Measurements from ENCODE around the gene REELD1.

Gene REELD1

GRCh38 chr4:146271466-146271865 lies 57.1 kb downstream of the REELD1 start:
- DNase-seq: no peak

DNA sequence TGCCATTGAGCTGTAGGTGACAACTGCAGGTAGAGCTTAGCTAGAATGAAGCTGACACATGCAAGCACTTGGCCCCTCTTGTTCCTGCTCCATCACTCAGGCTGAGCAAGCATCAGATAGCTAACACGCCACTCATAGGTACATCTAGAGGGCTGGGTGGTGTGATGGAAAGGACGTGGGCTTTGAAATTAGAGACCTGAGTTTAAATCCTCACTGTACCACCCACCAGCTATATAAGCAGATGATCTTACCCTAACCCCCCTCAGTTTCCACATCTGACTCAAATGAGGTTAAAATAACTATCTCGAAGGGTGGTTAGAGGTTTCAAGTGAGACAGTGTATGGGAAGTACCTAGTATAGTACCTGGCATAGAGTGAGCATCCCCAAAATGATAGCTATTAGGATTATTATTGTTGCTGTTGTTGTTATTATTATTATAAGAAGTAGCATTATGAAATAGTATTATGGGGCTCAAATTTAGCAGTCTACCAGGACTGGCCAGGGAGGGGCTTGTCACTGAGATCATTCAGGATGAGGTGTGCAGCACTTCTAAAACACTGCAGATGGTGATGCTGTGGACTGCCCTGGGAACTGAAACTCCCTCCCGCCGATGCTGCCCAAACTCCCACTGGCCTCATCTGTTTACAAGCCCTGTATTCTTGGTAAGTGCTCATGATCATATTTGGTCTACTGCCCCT lies 59.0 kb downstream of the REELD1 start:
- no peak for DNase-seq

- no peak for DNase-seq
These were observed 60.4 kb downstream of the REELD1 start for GRCh38 chr4:146274774-146275173.

DNA sequence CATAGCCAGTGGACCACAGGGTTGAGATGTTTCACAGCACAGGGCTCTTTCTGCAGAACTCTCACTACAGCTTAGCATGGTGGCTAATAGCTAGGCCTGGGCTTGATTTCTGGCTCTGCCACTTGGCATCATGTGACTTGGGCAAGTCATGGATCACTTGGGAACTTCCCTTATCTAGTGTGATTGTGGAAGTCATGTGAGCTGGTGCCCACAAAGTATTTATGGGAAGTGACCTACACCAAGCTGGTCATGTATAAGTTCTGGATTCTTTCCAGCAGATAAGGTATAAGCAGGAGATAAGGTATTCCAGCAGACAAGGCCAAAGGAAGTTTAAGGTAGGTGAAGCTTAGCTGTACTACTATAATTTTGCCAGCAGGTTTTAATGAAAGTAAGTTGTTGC lies 61.0 kb downstream of the REELD1 start:
- DNase-seq: no peak

DNA sequence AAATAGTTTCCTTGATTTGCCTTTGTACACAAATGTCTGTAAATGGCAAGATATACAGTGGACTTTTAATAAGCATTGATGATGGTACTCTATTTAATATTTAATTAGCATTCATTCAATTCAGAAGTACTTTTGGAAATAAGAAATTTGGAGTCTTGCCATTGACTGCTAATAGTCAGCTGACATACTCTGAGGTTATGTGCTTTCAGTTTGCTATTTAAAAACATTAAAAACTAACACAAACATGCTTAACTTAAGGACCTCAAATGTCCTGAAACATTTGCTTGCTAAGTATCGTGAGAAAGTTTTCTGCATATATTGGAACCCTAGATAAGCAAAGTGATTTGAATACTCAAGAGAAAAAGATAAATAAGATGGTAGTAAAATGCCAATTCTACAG lies 64.6 kb downstream of the REELD1 start:
- no peak for DNase-seq
